Left ventricle myocardium inferior (tissue), 1 donor: ENCODE measurements around the gene ABCC6. TPM values are rescaled to one million over a fixed set of nuclear protein-coding genes. Genes with fewer than 3 reads are reported as not detected.

Experiments
- DNase-seq: peaks from one replicate; pipeline ENCODE4 v3.0.0-alpha.2; 2020
- H3K27ac ChIP-seq: fragments of 200-600 bp; replicated peaks from 2 replicates; pipeline ENCODE4 v1.8.0; 2021
- H3K27me3 ChIP-seq: fragments of 200-600 bp; 2 replicates; pipeline ENCODE4 v1.8.0; 2021; ENCODE audit warnings: low read depth
- H3K36me3 ChIP-seq: fragments of 200-600 bp; 2 replicates; pipeline ENCODE4 v1.8.0; 2021
- H3K4me1 ChIP-seq: fragments of 200-600 bp; 2 replicates; pipeline ENCODE4 v1.8.0; 2021
- H3K4me3 ChIP-seq: fragments of 200-600 bp; 2 replicates; pipeline ENCODE4 v1.8.0; 2021; ENCODE audit warnings: mild to moderate bottlenecking, moderate library complexity
- H3K9me3 ChIP-seq: fragments of 200-600 bp; replicated peaks from 2 replicates; pipeline ENCODE4 v1.8.0; 2021
- intact Hi-C: fragments of 100-400 bp; cut with micrococcal nuclease; formaldehyde crosslinking; loops from one replicate; pipeline ENCODE4 v1.11.0; 2022
- total RNA-seq: library from RNA; stranded (reverse); fragmentation: NEBNext Ultra II Directional; extraction: Animal tissue kit (Norgen Biotek cat#: 25700); gene quantifications from one replicate; pipeline ENCODE4 v1.2.1, GENCODE V29; 2021
- TF ChIP-seq, protein P1 (sequence below): fragments of 200-600 bp; IDR thresholded peaks from 2 replicates; pipeline ENCODE4 v1.8.0; 2021; ENCODE audit warnings: antibody characterized with exemption, mild to moderate bottlenecking, borderline replicate concordance
- donor health status: DM: no; HTN: yes; CAD: no; lungs with severe emphysema.

The ABCC6 gene
- total RNA-seq, 1 donor from 2014 or later, result 1.2 TPM

DNA sequence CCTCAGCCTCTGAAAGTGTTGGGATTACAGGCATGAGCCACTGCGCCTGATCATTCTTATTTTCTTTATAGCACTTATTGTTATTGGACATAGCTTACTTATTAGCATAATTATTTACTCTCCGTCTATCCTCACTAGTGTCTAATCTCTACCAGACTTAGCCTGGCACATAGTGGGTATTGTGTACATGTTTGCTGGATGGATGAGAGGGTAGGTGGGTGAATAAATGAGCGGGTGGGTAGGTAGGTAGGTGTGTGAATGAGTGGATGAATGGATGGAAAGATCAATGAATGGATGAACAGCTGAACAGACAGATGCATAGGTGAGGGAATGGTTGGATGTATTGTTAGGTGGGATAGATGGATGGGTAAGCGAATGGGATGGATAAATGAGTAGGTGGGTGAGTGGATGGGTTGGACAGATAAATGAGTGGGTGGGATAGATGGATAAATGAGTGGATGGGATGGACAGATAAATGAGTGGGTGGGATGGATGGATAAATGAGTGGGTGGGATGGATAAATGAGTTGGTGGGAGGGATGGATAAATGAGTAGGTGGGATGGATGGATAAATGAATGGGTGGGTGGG, 51.9 kb downstream of the ABCC6 start:
- H3K4me1 ChIP-seq, result no peaks in the 10 kb centered on the region
- TF ChIP-seq, protein P1, sequence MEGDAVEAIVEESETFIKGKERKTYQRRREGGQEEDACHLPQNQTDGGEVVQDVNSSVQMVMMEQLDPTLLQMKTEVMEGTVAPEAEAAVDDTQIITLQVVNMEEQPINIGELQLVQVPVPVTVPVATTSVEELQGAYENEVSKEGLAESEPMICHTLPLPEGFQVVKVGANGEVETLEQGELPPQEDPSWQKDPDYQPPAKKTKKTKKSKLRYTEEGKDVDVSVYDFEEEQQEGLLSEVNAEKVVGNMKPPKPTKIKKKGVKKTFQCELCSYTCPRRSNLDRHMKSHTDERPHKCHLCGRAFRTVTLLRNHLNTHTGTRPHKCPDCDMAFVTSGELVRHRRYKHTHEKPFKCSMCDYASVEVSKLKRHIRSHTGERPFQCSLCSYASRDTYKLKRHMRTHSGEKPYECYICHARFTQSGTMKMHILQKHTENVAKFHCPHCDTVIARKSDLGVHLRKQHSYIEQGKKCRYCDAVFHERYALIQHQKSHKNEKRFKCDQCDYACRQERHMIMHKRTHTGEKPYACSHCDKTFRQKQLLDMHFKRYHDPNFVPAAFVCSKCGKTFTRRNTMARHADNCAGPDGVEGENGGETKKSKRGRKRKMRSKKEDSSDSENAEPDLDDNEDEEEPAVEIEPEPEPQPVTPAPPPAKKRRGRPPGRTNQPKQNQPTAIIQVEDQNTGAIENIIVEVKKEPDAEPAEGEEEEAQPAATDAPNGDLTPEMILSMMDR, result no peak
- intact Hi-C loops, result no loop called here
- H3K36me3 ChIP-seq, result no peaks in the 10 kb centered on the region
- DNase-seq, result no peak
- H3K4me3 ChIP-seq, result no peak overlapping the region
- no peaks in the 10 kb centered on the region for H3K27me3 ChIP-seq
- H3K27ac ChIP-seq, result no peak overlapping the region
- H3K9me3 ChIP-seq, result peaks cover 5% of the 10 kb centered on the region

DNA sequence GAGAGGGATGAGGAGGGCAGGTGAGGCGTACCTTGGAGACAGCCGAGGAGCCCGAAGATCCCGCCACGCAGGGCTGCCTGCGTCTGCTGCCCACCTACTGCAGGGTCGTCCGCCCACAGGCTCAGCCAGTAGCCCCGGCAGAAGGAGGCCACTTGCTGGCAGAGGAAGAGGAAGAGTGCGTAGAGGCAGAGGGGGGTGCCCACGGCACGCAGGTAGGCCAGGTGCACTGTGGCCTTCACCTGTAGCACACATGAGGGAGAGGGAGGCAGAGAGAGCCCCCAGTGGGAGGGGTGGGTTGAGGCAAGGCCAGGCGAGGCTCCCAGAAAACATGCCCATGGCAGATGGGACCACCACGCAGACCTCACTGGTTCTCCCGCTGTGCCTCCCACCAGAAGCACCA, 53.7 kb downstream of the ABCC6 start:
- Histone ChIP-seq H3K27me3 (no peaks in the 10 kb centered on the region), H3K36me3 (no peaks in the 10 kb centered on the region), H3K27ac (no peak overlapping the region), H3K4me3 (no peak overlapping the region), H3K9me3 (no peaks in the 10 kb centered on the region), H3K4me1 (no peaks in the 10 kb centered on the region)
- intact Hi-C loops, result no loop called here
- no peak for DNase-seq
- TF ChIP-seq, protein P1, result no peak

GRCh38 chr16:16168431-16168830, 54.9 kb downstream of the ABCC6 start:
- DNase-seq, result no peak
- no peaks in the 10 kb centered on the region for H3K36me3 ChIP-seq
- H3K9me3 ChIP-seq, result no peaks in the 10 kb centered on the region
- TF ChIP-seq, protein P1, result no peak
- H3K4me1 ChIP-seq, result no peaks in the 10 kb centered on the region
- intact Hi-C loops, result no loop called here
- H3K4me3 ChIP-seq, result no peak overlapping the region
- no peak overlapping the region for H3K27ac ChIP-seq
- no peaks in the 10 kb centered on the region for H3K27me3 ChIP-seq

DNA sequence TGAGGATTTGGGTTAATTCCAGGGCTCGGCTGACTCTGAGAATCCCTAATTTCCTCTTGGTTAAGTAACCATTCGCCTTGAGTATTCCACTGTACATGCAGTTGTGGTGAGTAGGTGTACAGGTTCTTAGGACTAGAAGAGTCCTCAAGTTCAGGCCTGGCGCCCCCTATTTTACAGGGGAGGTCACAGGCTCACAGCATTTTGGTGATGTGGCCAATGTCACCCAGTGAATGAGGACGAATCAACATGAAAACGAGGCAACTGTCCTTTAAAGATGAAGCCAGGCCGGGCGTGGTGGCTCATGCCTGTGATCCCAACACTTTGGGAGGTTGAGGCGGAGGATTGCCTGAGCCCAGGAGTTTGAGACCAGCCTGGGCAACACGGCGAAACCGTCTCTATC, 55.4 kb downstream of the ABCC6 start:
- TF ChIP-seq, protein P1, result no peak
- H3K27me3 ChIP-seq, result no peaks in the 10 kb centered on the region
- no peak for DNase-seq
- intact Hi-C loops, result no loop called here
- H3K9me3 ChIP-seq, result no peaks in the 10 kb centered on the region
- no peak overlapping the region for H3K27ac ChIP-seq
- no peaks in the 10 kb centered on the region for H3K4me1 ChIP-seq
- H3K4me3 ChIP-seq, result no peak overlapping the region
- no peaks in the 10 kb centered on the region for H3K36me3 ChIP-seq

DNA sequence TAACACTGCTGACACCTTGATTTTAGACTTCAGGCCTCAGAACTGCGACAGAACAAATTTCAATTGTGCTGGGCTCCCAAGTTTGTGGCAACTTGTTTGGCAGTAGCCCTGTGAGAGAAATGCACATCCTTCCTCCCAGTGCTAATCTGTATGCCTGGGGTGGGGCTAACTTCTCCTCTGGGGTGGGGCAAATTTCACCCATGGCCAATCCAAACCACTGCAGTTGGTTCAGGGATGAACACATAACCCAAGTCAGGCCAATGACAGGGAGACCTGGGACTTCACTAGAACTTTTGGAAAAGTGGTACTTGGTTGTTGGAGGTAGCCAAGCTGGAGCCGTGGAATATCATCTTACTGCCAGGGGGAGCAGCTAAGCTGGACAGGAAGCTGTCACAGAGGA, 56.3 kb downstream of the ABCC6 start:
- DNase-seq, result no peak
- H3K4me1 ChIP-seq, result no peaks in the 10 kb centered on the region
- no peak overlapping the region for H3K27ac ChIP-seq
- H3K9me3 ChIP-seq, result no peaks in the 10 kb centered on the region
- no peaks in the 10 kb centered on the region for H3K36me3 ChIP-seq
- TF ChIP-seq, protein P1, result no peak
- H3K4me3 ChIP-seq, result no peak overlapping the region
- intact Hi-C loops, result no loop called here
- no peaks in the 10 kb centered on the region for H3K27me3 ChIP-seq
